Measurements from ENCODE around the gene ZNF507.

DNA sequence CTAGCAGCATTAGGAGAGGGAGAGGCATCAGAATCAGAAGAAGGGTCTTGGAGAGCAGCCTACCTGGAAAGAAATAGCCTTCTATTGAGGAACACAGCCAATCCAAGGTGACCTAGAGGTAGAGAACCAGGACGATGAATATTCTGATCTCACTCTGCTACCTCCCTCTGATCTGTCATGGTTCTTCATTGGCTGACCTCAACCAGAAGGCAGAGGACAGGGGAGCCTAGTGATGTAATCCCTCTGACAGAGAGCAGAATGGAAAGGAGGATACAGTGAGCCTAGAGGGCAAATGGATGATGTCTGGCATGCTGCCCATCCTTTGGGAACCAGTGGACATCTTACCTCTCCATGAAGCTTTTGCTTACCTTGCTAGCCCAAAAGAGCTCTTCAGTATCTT, 3.6 kb downstream of the ZNF507 start:
- TF ChIP-seq, protein P1, sequence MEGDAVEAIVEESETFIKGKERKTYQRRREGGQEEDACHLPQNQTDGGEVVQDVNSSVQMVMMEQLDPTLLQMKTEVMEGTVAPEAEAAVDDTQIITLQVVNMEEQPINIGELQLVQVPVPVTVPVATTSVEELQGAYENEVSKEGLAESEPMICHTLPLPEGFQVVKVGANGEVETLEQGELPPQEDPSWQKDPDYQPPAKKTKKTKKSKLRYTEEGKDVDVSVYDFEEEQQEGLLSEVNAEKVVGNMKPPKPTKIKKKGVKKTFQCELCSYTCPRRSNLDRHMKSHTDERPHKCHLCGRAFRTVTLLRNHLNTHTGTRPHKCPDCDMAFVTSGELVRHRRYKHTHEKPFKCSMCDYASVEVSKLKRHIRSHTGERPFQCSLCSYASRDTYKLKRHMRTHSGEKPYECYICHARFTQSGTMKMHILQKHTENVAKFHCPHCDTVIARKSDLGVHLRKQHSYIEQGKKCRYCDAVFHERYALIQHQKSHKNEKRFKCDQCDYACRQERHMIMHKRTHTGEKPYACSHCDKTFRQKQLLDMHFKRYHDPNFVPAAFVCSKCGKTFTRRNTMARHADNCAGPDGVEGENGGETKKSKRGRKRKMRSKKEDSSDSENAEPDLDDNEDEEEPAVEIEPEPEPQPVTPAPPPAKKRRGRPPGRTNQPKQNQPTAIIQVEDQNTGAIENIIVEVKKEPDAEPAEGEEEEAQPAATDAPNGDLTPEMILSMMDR (IDR thresholded peaks at IDR 0.05): no peak
- no peak for TF ChIP-seq POLR2A (IDR thresholded peaks at IDR 0.05)

Measured in testis (tissue), 2 donors.